ENCODE results near the gene SIRT6.
"Not testable (repeated sequence)": the region's sequence is repeated elsewhere in the genome, so short reads cannot be mapped to it uniquely, and the experiment has no call there.

Gene SIRT6

DNA sequence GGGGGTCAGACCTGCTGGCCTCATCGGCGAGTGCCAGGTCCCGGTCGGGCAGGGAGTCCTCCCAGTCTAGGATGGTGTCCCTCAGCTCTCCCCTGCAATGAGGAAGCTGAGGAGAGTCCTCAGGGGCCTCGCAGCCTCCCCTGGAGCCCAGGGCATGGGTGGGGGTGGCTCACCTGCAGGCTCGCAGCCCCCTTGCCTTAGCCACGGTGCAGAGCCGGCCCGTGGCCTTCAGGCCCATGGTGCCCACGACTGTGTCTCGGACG, 6.8 kb downstream of the SIRT6 start:
- in situ Hi-C loops (cut with MboI; ENCODE audit: low sequenced_read_pairs), result no loop called here

DNA sequence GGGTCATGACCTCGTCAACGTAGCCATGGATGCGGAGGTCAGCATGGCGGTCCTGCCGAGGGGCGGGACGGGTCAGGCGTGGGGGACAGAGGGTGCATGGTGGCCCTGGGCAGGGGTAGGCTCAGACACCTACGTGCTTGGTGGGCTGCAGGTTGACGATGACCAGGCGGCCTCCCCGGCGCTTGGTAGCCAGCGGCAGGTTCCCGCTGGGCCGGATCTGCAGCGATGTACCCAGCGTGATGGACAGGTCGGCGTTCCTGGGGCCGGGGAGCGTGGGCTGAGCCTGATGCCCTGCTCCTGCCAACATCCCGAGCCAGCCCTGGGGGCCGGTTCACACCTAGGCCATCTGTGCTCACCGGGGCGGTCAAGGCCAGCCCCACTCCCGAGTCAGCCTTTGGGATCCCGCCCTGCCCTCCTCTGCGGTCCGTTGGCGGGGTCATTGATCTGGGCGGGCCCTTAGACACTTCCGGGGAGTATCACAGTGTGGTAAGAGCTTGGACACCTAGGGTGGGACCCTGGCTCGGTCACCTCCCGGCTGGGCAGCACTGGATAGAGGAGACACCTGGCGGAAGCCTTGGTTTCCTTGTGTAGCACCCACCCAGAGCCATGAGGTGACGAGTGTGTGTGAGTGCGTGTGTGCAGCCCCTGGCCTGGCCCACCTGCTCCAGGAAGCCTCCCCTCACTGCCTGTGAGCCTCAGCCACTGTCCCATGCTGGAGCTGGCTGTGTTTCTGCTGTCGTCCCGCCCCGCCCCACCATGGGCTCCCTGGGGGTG, 7.3 kb downstream of the SIRT6 start:
- in situ Hi-C loops (cut with MboI; ENCODE audit: low sequenced_read_pairs), result no loop called here

DNA sequence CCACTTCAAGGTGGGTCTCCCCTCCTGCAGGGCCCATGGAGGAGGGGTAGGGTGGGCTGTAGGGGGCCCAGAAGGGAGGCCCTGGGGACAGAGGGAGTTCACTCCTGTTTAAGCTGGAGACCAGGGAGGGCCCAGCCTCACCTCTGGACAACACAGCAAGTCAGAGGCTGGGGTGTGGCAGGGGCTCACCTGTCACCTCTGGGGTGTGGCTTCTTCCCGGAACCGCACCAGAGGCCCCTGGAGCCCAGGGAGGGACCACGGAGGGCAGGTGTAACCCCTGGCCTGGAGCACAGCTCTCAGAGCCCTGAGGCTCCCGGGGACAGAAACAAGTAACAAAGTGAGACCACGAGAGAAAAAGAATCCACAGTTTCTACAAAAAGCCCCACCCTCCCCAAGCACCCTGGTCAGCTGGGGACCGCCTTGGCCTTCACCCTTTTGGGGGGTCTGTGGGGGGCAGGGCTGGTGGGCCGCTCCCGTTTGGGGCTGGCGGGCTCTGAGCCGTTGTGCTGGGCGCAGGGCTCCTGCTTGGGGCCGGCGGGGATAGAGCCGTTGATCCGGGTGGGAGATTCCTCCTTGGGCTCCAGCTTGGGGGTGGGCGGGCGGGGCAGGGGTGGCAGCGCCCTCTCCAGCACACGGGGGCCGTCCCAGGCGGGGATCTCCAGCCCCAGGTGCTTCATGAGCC, 8.0 kb downstream of the SIRT6 start:
- in situ Hi-C loops (cut with MboI; ENCODE audit: low sequenced_read_pairs), result no loop called here

DNA sequence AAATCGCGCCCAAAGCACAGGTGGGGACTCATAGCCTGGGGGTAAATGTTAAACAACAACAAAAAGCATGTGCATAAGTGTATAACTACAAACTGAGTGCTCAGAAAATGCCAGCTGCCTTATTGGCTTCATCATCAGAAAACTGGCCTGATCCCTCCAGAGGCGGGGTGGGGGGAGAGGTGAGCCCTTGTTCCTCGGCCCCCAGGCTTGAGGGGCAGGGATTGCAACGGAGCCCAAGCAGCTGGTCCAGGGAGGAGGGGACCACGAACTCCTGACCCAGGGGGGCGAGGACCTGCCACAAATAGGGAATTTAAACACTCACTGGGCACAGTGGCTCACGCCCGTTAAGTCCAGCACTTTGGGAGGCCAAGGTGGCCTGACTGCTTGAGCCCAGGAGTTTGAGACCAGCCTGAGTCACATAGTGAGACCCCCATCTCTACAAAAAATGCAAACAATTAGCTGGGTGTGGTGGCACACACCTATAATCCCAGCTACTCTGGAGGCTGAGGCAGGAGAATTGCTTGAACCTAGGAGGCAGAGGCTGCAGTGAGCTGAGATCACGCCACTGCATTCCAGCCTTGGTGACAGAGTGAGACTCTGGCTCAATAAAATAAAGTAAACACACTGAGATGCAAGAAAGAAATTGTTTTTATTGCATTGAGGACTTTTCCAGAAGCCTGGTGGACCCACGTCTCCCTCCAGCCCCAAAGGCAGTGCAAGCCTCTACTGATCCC, 8.7 kb downstream of the SIRT6 start:
- in situ Hi-C loops (cut with MboI; ENCODE audit: low sequenced_read_pairs), result no loop called here

DNA sequence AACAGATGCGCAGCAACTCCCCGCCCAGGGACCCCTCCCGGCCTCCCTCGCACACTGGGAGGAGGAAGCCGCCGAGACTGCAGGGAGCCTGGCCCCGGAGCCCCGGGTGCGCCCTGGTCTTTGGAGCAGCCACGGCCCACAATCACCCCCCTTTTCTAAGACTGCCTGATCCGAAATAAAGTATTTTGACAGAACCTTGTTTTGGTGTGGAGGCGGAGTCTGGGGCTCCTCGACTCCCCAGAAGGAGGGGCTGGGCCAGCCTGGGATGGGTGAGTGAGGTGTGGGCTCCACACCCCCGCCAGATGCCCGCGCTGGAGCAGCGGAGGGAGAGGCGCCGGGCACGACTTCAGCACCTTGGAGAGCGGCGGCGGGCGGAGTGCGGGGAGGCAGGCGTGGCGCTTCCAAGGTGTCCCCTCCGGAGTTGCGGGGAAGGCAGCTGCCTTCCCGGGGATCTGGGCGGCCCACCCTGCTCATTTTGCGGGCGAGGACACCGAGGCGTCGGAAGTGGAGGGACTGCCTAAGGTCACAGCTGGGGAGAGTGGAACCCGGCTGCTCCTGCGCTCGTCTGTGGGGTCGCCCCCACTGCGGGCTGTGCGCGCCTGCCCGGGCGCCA, 9.4 kb downstream of the SIRT6 start:
- in situ Hi-C loops (cut with MboI; ENCODE audit: low sequenced_read_pairs), result no loop called here

DNA sequence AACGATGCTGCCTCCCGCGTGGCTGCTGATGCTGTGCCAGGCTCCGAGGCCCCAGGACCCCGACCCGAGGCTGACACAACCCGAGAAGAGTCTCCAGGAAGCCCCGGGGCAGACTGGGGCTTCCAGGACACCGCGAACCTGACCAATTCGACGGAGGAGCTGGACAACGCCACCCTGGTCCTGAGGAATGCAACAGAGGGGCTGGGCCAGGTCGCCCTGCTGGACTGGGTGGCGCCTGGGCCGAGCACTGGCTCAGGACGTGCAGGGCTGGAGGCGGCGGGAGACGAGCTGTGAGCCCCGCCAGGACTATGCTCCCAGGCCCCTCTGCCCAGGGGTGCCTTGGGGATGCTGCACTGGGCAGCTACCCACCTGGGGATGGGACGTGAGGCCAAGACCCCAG, 10.7 kb downstream of the SIRT6 start:
- in situ Hi-C loops (cut with MboI; ENCODE audit: low sequenced_read_pairs), result no loop called here

DNA sequence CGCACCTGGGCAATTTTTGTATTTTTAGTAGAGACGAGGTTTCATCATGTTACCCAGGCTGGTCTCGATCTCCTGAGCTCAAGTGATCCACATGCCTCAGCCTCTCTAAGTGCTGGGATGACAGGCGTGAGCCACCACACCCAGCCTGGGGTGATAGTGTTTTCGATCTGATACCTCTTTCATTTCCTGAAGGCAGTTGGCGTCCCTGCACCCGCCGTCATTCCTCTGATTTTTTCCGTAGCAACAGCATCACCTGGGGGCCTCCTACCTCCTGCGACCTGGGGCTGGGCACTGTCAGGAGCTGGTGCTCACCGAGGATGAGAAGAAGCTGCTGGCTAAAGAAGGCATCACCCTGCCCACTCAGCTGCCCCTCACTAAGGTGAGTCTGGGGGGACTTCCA, 18.1 kb downstream of the SIRT6 start:
- in situ Hi-C loops (cut with MboI; ENCODE audit: low sequenced_read_pairs), result no loop called here

DNA sequence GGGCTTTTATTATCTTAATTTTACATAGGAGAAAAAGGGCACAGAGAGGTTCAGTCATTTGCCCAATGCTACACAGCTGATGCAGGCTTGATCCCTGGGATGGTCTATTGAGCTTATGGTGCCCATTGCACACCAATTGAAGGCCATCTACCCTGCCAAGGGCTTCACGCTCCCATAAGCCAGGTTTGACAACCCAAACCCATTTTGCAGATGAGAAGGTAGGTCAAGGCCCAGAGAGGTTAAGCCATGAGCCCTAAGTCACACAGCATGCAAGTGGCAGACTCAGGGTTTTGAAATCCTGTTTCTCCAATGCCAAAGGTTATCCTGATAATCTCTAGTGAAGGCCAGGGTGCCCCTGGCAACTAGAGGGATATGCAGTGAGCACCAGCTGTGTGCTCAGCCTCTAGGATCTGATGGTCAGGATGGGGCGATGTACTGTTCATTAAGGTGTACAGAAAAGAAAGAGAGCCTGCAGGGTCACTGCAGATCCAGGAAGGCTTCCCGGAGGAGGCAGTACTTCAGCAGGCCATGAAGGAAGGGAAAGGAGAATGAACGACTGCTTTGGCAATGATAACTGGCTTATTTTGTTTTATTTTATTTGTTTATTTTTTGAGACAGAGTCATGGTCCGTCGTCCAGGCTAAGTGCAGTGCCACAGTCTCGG, 20.8 kb downstream of the SIRT6 start:
- in situ Hi-C loops (cut with MboI; ENCODE audit: low sequenced_read_pairs), result no loop called here

DNA sequence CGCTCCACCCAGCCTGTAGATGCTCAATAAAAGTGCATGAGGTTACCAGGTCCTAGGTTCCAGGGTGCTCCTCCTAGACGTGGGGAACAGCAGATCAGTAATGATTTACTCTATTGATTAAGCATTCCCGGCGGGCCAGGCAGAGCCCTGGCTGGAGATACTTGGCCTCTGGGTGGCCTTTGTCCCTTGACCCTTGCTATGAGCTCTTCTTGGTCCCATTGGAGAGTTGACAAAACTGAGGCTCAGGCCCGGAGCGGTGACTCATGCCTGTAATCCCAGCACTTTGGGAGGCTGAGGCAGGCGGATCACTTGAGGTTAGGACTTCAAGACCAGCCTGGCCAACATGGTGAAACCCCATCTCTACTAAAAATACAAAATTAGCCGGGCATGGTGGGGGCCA, 24.4 kb downstream of the SIRT6 start:
- in situ Hi-C loops (cut with MboI; ENCODE audit: low sequenced_read_pairs), result not testable (repeated sequence)

DNA sequence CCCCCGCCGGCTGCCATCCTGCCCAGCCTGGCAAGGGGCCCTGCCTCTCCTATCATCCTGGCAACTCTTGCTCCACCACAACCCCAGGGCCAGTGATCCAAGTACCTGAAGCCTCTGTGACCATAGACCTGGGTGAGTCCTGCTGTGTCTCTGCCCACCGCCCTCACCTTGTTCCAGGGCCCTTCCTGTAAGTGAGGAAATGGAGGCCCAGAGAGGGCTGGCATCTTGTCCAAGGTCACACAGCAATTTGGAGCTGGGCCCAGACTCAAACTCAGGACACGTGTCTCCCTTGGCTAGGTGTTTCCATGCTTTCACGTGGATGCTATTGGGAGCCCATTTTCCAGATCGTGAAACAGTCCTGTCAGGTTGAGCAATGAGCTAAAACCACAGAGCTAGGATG, 25.2 kb downstream of the SIRT6 start:
- in situ Hi-C loops (cut with MboI; ENCODE audit: low sequenced_read_pairs), result no loop called here

DNA sequence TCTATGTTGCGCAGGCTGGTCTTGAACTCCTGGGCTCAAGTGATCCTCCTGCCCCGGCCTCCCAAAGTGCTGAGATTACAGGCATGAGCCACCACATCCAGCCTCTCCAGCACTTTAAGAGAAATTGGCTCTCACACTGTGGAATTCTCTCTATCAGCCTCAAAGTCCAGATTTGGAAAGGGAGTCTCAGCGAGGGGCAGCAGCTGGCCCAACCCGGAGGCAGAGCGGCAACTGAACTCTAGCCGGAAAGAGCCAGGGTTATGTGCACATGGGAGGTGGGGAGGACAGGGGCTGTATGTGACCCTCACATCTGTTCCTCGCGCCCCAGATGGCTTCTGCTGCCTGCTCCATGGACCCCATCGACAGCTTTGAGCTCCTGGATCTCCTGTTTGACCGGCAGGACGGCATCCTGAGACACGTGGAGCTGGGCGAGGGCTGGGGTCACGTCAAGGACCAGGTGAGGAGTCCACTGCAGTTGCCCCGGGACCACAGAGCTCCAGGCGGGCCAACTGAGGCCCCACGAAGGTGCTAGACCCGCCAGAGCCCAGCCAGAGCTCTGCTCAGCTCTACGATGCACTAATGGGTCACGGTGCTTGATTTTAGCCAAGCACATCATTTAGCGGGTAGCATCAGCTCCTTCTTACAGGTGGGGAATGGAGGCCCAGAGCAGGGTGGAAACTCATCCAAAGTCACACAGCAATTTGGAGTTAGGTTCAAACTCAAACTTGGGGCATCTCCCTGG, 27.6 kb downstream of the SIRT6 start:
- in situ Hi-C loops (cut with MboI; ENCODE audit: low sequenced_read_pairs), result no loop called here

DNA sequence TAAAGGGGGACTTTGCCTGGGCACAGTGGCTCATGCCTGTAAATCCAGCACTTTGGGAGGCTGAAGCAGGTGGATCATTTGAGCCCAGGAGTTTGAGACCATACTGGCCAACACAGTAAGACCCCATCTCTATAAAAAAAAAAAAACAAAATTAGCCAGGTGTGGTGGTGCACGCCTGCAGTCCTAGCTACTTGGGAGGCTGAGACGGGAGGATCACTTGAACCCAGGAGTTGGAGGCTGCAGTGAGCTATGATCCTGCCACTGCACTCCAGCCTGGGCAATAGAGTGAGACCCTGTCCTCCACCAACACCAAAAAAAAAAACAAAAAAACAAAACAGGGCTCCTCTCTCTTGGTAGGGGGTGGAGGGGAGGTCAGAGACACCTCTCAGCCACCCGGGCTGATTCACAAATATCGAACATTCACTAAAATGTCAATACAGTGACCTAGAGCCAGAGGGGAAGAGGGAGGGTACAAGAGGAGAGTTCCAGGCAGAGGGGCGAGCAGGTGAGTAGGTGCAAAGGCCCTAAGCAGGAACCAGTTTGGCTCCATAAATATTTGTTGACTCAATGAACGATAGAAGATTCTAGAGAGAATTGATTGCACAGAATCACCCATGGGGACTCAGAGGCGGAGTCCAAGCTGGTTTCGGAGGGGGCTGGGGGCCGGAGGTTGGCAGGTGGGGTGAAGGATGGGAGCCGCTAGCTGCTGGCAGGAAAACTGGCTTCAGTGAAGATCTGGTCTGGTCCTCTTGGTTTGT, 29.9 kb downstream of the SIRT6 start:
- in situ Hi-C loops (cut with MboI; ENCODE audit: low sequenced_read_pairs), result no loop called here

DNA sequence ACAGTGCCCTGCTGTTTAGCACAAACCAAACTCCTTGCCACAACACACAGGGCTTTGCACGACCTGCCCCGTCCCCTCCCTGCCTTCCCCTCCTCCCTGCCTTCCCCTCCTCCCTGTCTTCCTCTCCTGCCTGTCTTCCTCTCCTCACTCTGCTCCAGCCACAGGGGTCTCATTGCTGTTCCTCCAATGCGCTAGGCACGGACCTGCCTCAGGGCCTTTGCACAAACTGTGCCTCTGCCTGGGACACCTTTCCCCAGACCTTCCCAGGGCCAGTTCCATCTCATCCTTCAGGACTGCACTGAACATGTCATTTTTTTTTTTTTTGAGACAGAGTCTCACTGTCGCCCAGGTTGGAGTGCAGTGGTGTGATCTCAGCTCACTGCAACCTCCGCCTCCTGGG, 30.7 kb downstream of the SIRT6 start:
- in situ Hi-C loops (cut with MboI; ENCODE audit: low sequenced_read_pairs), result no loop called here

DNA sequence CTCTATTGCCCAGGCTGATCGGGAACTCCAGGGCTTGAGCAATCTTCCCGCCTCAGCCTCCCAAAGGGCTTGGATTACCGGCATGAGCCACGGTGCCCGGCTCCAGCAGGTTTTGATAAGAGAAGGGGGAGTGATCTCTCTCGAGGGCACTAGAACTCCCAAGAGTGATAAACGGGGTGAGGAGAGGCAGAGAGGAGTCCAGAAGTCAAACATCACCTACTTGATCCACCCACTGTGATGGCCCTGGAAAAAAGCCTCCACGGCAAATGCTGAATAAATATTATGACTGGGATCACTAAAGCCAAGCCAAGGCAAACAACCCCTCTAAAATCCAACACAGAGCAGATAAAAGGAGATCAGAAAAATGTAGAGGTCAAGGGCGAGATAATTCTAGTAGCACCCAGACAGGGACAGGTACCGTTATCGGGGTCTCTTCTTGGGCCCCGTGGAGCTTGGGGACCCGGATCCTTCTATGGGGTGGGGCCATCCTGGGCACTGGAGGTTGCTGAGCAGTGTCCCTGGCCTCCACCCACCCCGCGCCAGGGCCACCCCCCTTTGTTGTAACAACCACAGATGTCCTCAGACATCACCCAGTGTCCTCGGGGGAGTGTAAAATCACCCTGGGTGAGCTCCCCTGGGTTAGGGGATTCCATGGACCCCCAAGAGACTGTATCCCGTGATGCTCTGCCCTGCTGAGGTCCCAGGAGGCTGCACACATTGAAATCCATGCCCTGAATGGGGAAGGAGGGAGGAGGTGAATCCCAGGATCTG, 32.7 kb downstream of the SIRT6 start:
- in situ Hi-C loops (cut with MboI; ENCODE audit: low sequenced_read_pairs), result no loop called here

DNA sequence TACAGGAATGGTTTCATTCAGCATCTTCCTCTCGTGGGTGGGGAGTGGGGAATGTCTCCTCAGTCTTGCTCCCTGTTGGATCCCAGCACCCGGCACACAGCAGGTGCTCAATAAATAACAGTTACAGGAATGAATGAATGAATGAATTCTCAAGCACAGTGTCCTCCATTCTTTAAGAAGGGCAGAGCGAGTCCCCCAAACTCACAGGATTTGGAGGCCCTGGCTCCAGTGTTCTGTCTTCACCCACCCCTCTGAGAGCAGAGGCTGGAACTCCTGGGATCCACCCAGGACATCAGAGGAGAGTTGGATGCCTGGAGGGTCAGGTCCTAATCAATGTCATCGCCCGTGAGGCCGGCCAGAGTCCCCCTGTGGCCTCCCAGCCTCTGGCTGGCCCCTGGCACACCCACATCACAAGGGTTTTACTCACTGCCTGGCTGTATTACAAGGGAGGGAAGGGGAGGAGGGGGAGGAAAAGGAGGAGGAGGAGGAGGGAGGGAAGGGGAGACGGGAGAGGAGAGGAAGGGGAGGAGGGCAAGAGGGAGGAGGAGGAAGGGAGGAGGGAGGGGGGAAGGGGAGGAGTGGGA, 37.6 kb downstream of the SIRT6 start:
- in situ Hi-C loops (cut with MboI; ENCODE audit: low sequenced_read_pairs), result no loop called here

DNA sequence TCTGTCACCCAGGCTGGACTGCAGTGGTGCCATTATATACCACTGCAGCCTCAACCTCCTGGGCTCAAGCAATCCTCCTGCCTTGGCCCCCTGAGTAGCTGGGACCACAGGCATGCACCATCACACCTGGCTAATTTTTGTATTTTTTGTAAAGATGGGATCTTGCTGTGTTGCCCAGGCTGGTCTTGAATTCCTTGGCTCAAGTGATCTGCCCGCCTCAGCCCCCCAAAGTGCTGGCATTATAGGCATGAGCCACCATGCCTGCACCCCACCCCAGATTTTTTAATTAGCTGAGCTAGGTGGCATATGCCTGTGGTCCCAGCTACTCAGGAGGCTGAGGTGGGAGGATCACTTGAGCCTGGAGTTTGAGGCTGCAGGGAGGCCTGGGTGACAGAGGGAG, 39.4 kb downstream of the SIRT6 start:
- in situ Hi-C loops (cut with MboI; ENCODE audit: low sequenced_read_pairs), result not testable (repeated sequence)

DNA sequence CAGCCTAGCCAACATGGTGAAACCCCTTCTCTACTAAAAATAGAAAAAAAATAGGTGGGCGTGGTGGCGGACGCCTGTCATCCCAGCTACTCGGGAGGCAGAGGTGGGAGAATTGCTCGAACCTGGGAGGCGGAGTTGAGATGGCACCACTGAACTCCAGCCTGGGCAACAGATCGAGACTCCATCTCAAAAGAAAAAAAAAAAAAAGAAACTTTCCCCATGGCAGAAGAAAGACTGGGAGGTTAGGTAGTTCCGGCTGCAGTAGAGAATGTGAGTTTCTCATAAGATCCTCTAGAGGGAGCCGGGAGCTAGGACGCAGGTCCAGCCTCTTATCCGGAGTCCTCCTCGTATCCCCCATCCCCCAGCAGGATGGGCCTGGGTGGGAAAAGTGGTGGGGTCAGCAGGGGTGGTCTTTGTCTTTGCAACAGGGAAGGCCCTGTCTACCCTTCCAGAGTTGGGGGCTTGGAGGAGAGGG, 42.1 kb downstream of the SIRT6 start:
- in situ Hi-C loops (cut with MboI; ENCODE audit: low sequenced_read_pairs), result no loop called here

DNA sequence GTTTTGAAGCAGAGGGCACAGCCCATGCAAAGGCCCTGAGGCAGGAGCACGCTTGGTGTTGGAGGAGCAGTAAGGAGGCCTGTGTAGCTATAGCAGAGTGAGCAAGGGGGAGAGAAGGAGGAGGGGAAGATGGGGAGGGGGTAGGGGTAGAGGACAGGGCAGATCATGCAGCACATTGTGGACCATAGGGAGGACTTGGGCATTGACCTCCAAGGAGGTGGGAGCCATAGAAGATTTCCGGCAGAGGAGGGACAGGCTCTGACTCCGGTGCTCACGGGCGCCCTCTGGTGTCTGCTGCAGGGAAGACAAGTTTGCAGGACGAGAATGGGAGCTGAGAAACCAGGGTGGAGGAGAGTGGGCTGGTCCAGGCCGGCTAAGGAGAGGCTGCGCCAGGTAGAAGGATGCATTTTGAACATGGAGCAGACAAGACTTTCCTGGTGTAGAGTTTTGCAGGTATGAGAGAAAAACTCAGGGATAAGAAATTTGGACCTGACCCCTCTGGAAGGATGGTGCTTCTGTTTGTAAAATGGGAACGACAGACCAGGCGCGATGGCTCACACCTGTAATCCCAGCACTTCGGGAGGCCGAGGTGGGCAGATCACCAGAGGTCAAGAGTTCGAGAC, 42.6 kb downstream of the SIRT6 start:
- in situ Hi-C loops (cut with MboI; ENCODE audit: low sequenced_read_pairs), result no loop called here
